Measurements from ENCODE around the gene EMID1.

Gene EMID1

GRCh38 chr22:29267858-29268510 lies 62.3 kb downstream of the EMID1 start, which contains the start of the genes EWSR1 and RHBDD3:
EWSR1 (plus strand) TSS chr22:29268268; CDS start chr22:29268337, 69 bp downstream.
RHBDD3 (minus strand) TSS chr22:29267981; CDS start chr22:29265626, 2,355 bp downstream.
- Histone ChIP-seq H3K27ac (peak within 1 kb of the TSS; percentile 99), H3K4me2 (ENCODE audit: low read length) (peak within 1 kb of the TSS; percentile 92), H3K27me3 (ENCODE audit: control insufficient read depth, insufficient read depth, low read length) (no peaks in the 10 kb centered on the region), H2AFZ (peak within 1 kb of the TSS; percentile 92), H3K79me2 (peaks cover 27% of the 10 kb centered on the region), H3K9ac (peak within 1 kb of the TSS; percentile 92), H3K36me3 (ENCODE audit: control insufficient read depth, insufficient read depth, low read length) (no peaks in the 10 kb centered on the region), H3K9me3 (ENCODE audit: control insufficient read depth, low read length) (no peaks in the 10 kb centered on the region), H3K4me1 (peaks cover 7% of the 10 kb centered on the region), H3K4me3 (ENCODE audit: low read depth, low read length) (peak within 1 kb of the TSS; percentile 94)
- TF ChIP-seq CTCF (IDR thresholded peaks at IDR 0.05), result peak; percentile 5

- H3K9ac ChIP-seq, result peak overlapping the region; percentile 92
- H3K9me3 ChIP-seq (ENCODE audit: control insufficient read depth, low read length), result no peaks in the 10 kb centered on the region
- peaks cover 7% of the 10 kb centered on the region for H3K4me1 ChIP-seq
- peak overlapping the region; percentile 92 for H2AFZ ChIP-seq
- H3K4me3 ChIP-seq (ENCODE audit: low read depth, low read length), result peak overlapping the region; percentile 94
- TF ChIP-seq CTCF (IDR thresholded peaks at IDR 0.05), result no peak
- no peaks in the 10 kb centered on the region for H3K27me3 ChIP-seq (ENCODE audit: control insufficient read depth, insufficient read depth, low read length)
- H3K79me2 ChIP-seq, result peaks cover 33% of the 10 kb centered on the region
- peak overlapping the region; percentile 99 for H3K27ac ChIP-seq
- peak overlapping the region; percentile 92 for H3K4me2 ChIP-seq (ENCODE audit: low read length)
- H3K36me3 ChIP-seq (ENCODE audit: control insufficient read depth, insufficient read depth, low read length), result no peaks in the 10 kb centered on the region
These were observed 63.0 kb downstream of the EMID1 start for GRCh38 chr22:29268511-29269229.

GRCh38 chr22:29269230-29269604 lies 63.5 kb downstream of the EMID1 start:
- TF ChIP-seq CTCF (IDR thresholded peaks at IDR 0.05), result no peak
- peaks cover 7% of the 10 kb centered on the region for H3K4me1 ChIP-seq
- peak overlapping the region; percentile 94 for H3K4me3 ChIP-seq (ENCODE audit: low read depth, low read length)
- H3K9ac ChIP-seq, result no peak overlapping the region
- no peak overlapping the region for H2AFZ ChIP-seq
- H3K9me3 ChIP-seq (ENCODE audit: control insufficient read depth, low read length), result no peaks in the 10 kb centered on the region
- H3K27ac ChIP-seq, result peak overlapping the region; percentile 99
- H3K27me3 ChIP-seq (ENCODE audit: control insufficient read depth, insufficient read depth, low read length), result no peaks in the 10 kb centered on the region
- peak overlapping the region; percentile 92 for H3K4me2 ChIP-seq (ENCODE audit: low read length)
- H3K36me3 ChIP-seq (ENCODE audit: control insufficient read depth, insufficient read depth, low read length), result no peaks in the 10 kb centered on the region
- H3K79me2 ChIP-seq, result peaks cover 36% of the 10 kb centered on the region

GRCh38 chr22:29269731-29270474 lies 64.2 kb downstream of the EMID1 start:
- H3K79me2 ChIP-seq, result peaks cover 36% of the 10 kb centered on the region
- no peaks in the 10 kb centered on the region for H3K36me3 ChIP-seq (ENCODE audit: control insufficient read depth, insufficient read depth, low read length)
- H3K9me3 ChIP-seq (ENCODE audit: control insufficient read depth, low read length), result no peaks in the 10 kb centered on the region
- H3K4me2 ChIP-seq (ENCODE audit: low read length), result peak overlapping the region; percentile 92
- H3K27ac ChIP-seq, result no peak overlapping the region
- no peak for TF ChIP-seq CTCF (IDR thresholded peaks at IDR 0.05)
- no peak overlapping the region for H3K9ac ChIP-seq
- H3K27me3 ChIP-seq (ENCODE audit: control insufficient read depth, insufficient read depth, low read length), result no peaks in the 10 kb centered on the region
- no peak overlapping the region for H2AFZ ChIP-seq
- H3K4me1 ChIP-seq, result peaks cover 7% of the 10 kb centered on the region
- peak overlapping the region; percentile 94 for H3K4me3 ChIP-seq (ENCODE audit: low read depth, low read length)

All from parathyroid adenoma (tissue), 2 donors.